ENCODE measurements around the gene PSME2.

Gene PSME2

GRCh38 chr14:24095271-24096068 is 50.9 kb downstream of the PSME2 start:
- DNase-seq (ENCODE audit: low spot score): peak; percentile 94

DNA sequence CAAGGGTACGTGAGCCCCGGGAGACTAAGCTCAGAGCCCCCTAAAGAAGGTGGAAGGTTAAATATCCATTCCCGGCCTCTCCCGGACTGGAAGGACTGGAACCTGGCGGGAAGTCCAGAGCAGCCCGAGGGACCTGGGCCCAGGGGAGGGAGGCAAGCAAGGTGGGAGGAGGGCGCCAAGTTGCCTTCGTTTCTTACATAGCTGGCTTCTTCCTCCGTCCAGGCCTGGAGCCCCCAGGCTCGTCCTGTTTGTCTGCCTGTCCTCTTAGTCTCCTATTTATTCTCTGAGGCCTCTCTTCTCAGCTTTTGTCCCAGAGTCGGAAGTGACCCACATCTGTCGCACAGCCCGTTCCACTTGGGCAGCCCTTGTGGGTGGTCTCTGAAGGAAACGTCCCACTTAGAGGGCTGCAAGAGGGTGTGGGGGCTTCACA is 51.6 kb downstream of the PSME2 start:
- peak; percentile 40 for DNase-seq (ENCODE audit: low spot score)

DNA sequence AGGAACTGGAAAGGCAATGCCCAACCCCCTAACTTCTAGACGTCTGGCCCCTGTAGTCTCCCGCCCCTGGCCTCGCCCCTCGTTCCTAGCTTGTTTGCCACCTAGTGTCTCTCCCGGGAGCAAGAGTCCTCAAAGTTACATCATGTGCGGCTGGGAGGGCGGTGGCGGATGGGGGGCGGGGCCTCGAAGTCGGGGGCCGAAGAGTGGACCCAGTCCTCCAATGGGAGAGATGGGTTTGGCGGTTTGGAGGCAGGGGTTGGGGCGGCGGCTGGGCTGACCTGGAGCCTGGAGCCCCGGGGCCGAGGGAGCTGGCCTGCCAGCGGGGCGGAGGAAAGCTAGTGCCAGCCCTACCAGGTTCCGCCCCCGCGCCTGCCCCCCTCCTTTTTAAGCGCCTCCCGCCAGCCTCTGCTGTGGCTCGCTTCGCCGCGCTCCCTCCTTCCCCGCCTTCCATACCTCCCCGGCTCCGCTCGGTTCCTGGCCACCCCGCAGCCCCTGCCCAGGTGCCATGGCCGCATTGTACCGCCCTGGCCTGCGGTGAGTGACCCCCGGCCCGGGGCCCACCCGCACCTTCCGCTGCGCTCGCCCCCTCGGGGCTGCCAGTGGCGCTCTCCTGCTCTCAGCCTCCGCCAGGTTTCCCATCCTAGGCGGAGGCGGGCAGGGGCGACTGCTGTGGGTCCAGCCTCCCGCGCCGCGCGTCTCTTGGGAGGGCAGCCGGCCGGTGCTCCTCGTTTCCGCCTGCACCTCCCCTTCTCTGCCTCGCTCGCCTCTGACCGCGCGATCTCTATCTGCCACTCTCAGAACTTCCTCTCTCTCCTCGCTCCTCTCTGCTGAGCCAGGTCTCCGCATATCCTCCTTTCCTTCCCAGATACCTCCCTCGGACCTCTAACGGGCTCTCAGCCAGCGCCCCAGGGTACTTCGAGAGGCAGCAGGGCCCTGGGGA is 52.2 kb downstream of the PSME2 start, which contains the start of gene PCK2:
TSS of gene PCK2 (plus strand) at position 411 of the 940 bp plus-strand sequence. CDS start at position 506, 95 bp downstream.
- peak; percentile 92 for DNase-seq (ENCODE audit: low spot score)

Small RNA genes within 50 kb of the gene (small RNA-seq; reads per million reads assigned to genes)
- gene AL136295.4: 0 to 0.04 reads per million in 2 experiments
- 0.05 to 0.09 reads per million in 2 experiments for gene IPO4
- 0 to 0.04 reads per million in 2 experiments for gene IRF9
- 0.05 to 2.1 reads per million in 2 experiments for gene RNA5SP383
